Kidney (tissue), 14 donors: Measurements from ENCODE around the gene RHBDL1. TPM values are rescaled to one million over a fixed set of nuclear protein-coding genes. Genes with fewer than 3 reads are reported as not detected.

Experiments
- DNase-seq, 5 donors: peaks; one replicate each; pipeline ENCODE4 v3.0.0-alpha.2; 2013 to 2020
- FAIRE-seq: peaks from 2 replicates; lab custom pipeline; 2012; peaks lifted over from hg19 to GRCh38; lab: Jason Lieb, UNC
- H3K27ac ChIP-seq, 2 donors: one replicate each; pipeline ENCODE4 v1.7.0; 2013; ENCODE audit warnings: low read depth in 2 of 2, low read length in 2 of 2, inconsistent platforms in 1 of 2
- H3K27me3 ChIP-seq: one replicate; pipeline ENCODE4 v1.7.1; 2013; ENCODE audit warnings: low read length, inconsistent platforms; ENCODE audit not compliant: control insufficient read depth, insufficient read depth
- H3K36me3 ChIP-seq, 3 donors: one replicate each; pipeline versions ENCODE4 v1.7.0 to v1.7.1; 2013; ENCODE audit warnings: low read length in 3 of 3, control low read depth in 1 of 3, inconsistent platforms in 1 of 3; ENCODE audit not compliant: insufficient read depth in 3 of 3, control insufficient read depth in 2 of 3
- H3K4me1 ChIP-seq, 3 donors: one replicate each; pipeline versions ENCODE4 v1.7.0 to v1.7.1; 2013; ENCODE audit warnings: low read length in 3 of 3, inconsistent platforms in 1 of 3, low read depth in 1 of 3; ENCODE audit not compliant: control insufficient read depth in 2 of 3, insufficient read depth in 2 of 3
- H3K4me3 ChIP-seq, 3 donors: one replicate each; pipeline versions ENCODE4 v1.7.0 to v1.8.1; 2013; ENCODE audit warnings: low read length in 3 of 3, control low read depth in 1 of 3, inconsistent platforms in 1 of 3
- H3K9ac ChIP-seq, 3 donors: one replicate each; pipeline versions ENCODE4 v1.7.0 to v1.7.1; 2013; ENCODE audit warnings: low read length in 3 of 3, control low read depth in 1 of 3, inconsistent platforms in 1 of 3
- H3K9me3 ChIP-seq, 3 donors: one replicate each; pipeline versions ENCODE4 v1.7.0 to v1.7.1; 2013; ENCODE audit warnings: low read length in 3 of 3, control low read depth in 1 of 3, inconsistent platforms in 1 of 3; ENCODE audit not compliant: control insufficient read depth in 2 of 3, insufficient read depth in 1 of 3
- CTCF ChIP-seq: IDR thresholded peaks from 3 replicates; pipeline ENCODE4 v1.5.1; 2012; ENCODE audit warnings: mild to moderate bottlenecking, moderate library complexity, borderline replicate concordance; ENCODE audit not compliant: insufficient read depth; ENCODE audit errors: extremely low read depth
- intact Hi-C: fragments of 100-400 bp; cut with DNase I; formaldehyde crosslinking; loops from one replicate; pipeline ENCODE4 v1.11.1; 2022
- polyA plus RNA-seq: library from polyadenylated mRNA; stranded (reverse); fragments of 350-450 nt; fragmentation: Illumina TruSeq; extraction: RNeasy Lipid Tissue Mini Kit (QIAGEN cat#74804); gene quantifications from one replicate; pipeline ENCODE4 v1.2.3, GENCODE V29; 2014; ENCODE audit warnings: low read depth, low replicate concordance; ENCODE audit not compliant: insufficient read depth
- total RNA-seq: library from RNA; stranded (reverse); fragmentation: NEBNext Ultra II Directional; extraction: Animal tissue kit (Norgen Biotek cat#: 25700); gene quantifications from one replicate; pipeline ENCODE4 v1.2.1, GENCODE V29; 2021
- donor health status: control.
- donor health status: control.
- donor health status: control.
- donor health status: control.
- donor health status: control.
- donor health status: DM: yes; HTN: yes; CAD: no.
- donor health status: Normal renal cell carcinoma (clear cell type).

Gene RHBDL1
- total and polyA plus RNA-seq, 2 donors from 2014 or later, result 0.88 to 9.7 TPM

DNA sequence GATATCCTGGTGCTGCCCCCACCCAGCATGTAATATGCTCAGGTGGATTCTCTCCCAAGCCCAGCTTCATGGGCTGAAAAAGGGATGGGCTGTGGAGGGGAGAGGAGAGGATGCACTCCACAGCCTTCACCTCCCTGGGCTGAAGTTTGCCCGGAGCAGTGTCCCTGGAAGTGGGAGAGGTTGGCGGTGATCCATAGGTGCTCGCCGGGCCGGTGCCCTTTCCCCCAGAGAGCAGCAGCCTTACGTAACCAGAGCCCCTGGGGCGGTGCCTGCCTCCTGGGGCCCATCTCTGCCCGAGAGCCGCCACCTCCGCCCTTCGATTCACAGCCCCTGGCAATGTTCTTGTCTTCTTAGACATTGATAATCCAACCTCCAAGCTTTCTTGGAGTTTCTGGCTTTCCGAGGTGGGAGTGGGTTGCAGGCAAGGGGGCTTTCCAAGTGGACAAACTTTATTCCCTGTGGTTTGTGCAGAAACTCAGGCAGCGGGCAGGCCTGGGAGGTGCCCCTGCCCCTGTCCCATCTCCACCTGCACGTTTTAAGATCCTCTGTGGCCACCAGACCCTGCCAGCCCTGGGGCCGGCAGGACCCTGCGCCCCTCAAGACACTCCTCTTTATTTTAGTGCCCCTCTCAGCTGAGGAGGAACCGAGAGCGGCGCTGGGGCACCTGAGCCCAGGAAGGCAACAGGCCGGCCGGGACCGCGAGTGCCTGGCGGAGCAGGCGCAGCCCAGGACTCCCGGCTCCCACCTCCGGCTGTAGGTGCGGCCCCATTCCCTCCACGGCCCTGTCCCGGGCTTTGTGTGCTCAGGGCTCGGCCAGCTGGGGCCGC, 29.4 kb upstream of the RHBDL1 start:
- no peaks in the 10 kb centered on the region for H3K9me3 ChIP-seq
- DNase-seq (no peak), FAIRE-seq (no peak)
- intact Hi-C loops, result no loop called here
- no peaks in the 10 kb centered on the region for H3K36me3 ChIP-seq
- no peaks in the 10 kb centered on the region for H3K27me3 ChIP-seq
- H3K27ac ChIP-seq, result peak overlapping the region; percentile 67 to 78
- no peak for TF ChIP-seq CTCF
- H3K4me3 ChIP-seq, result peak overlapping the region in 1 of 3 donors; percentile 39
- peak overlapping the region in 1 of 3 donors; percentile 58 for H3K9ac ChIP-seq
- H3K4me1 ChIP-seq, result peaks cover 0 to 42% (median 12%) of the 10 kb centered on the region in 3 donors

GRCh38 chr16:646679-647172, 28.7 kb upstream of the RHBDL1 start:
- Histone ChIP-seq H3K4me3 (peak overlapping the region in 1 of 3 donors; percentile 35), H3K27ac (peak overlapping the region; percentile 65 to 78), H3K4me1 (peaks cover 0 to 40% (median 12%) of the 10 kb centered on the region in 3 donors), H3K27me3 (no peaks in the 10 kb centered on the region), H3K9ac (peak overlapping the region in 1 of 3 donors; percentile 58), H3K36me3 (no peaks in the 10 kb centered on the region), H3K9me3 (no peaks in the 10 kb centered on the region)
- TF ChIP-seq CTCF, result no peak
- intact Hi-C loops, result no loop called here
- DNase-seq (no peak), FAIRE-seq (no peak)

- no peak for TF ChIP-seq CTCF
- H3K4me1 ChIP-seq, result peaks cover 0 to 40% (median 12%) of the 10 kb centered on the region in 3 donors
- H3K9me3 ChIP-seq, result no peaks in the 10 kb centered on the region
- H3K9ac ChIP-seq, result peak overlapping the region in 1 of 3 donors; percentile 58
- intact Hi-C loops, result no loop called here
- peak overlapping the region in 1 of 3 donors; percentile 35 for H3K4me3 ChIP-seq
- no peaks in the 10 kb centered on the region for H3K36me3 ChIP-seq
- FAIRE-seq, result no peak
- H3K27ac ChIP-seq, result peak overlapping the region; percentile 65 to 78
- no peak for DNase-seq
- H3K27me3 ChIP-seq, result no peaks in the 10 kb centered on the region
Measured at GRCh38 chr16:647173-647902, 28.1 kb upstream of the RHBDL1 start.
